K562 (cell line): Measurements from ENCODE around the gene LY6G6F. TPM values are rescaled to one million over a fixed set of nuclear protein-coding genes. Genes with fewer than 3 reads are reported as not detected.
A peak's percentile ranks its signal among the peaks of the same experiment; 100 is the strongest.

Experiments
- BDP1 ChIP-seq: IDR thresholded peaks from 3 replicates; pipeline ENCODE4 v1.6.1; 2011; ENCODE audit not compliant: insufficient read length, insufficient read depth
- CHCHD3 ChIP-seq: fragments of 250-450 bp; sonication (Bioruptor Pico); IDR thresholded peaks from 2 replicates; pipeline ENCODE4 v2.1.2; 2022; ENCODE audit warnings: mild to moderate bottlenecking
- DDX20 ChIP-seq: fragments of 450-650 bp; IDR thresholded peaks from 2 replicates; pipeline ENCODE4 v1.6.1; 2016; ENCODE audit warnings: missing genetic modification characterization, low read depth, mild to moderate bottlenecking, missing compliant biosample characterization, moderate library complexity
- DIDO1 ChIP-seq: fragments of 450-650 bp; IDR thresholded peaks from 2 replicates; pipeline ENCODE4 v1.6.1; 2016; ENCODE audit warnings: low read depth, missing biosample characterization, missing genetic modification characterization
- GABPB1 ChIP-seq: sonication (generic); formaldehyde crosslinking; IDR thresholded peaks from 2 replicates; pipeline ENCODE4 v1.8.0; 2022; ENCODE audit warnings: mild to moderate bottlenecking, missing genetic modification reagents
- HNRNPH1 ChIP-seq: fragments of 200-400 bp; formaldehyde crosslinking; optimal IDR thresholded peaks from 2 replicates; pipeline ENCODE3; 2017; ENCODE audit warnings: low read depth, mild to moderate bottlenecking, low read length, moderate library complexity
- HNRNPL ChIP-seq: fragments of 200-400 bp; formaldehyde crosslinking; IDR thresholded peaks from 2 replicates; pipeline ENCODE4 v1.6.1; 2017; ENCODE audit warnings: low read depth, mild to moderate bottlenecking, low read length
- LEF1 ChIP-seq: fragments of 450-650 bp; IDR thresholded peaks from 2 replicates; pipeline ENCODE4 v1.6.1; 2016; ENCODE audit warnings: mild to moderate bottlenecking
- NBN ChIP-seq: fragments of 450-650 bp; IDR thresholded peaks from 2 replicates; pipeline ENCODE4 v1.6.1; 2016; ENCODE audit warnings: low read depth, mild to moderate bottlenecking
- NFE2 ChIP-seq: IDR thresholded peaks from 2 replicates; pipeline ENCODE4 v1.6.1; 2014; ENCODE audit warnings: antibody characterized with exemption, low read depth
- SMAD1 ChIP-seq: fragments of 150-350 bp; IDR thresholded peaks from 2 replicates; pipeline ENCODE4 v1.6.1; 2014; ENCODE audit warnings: low read length, low read depth; ENCODE audit not compliant: partially characterized antibody
- SMAD2 ChIP-seq: fragments of 150-350 bp; IDR thresholded peaks from 2 replicates; pipeline ENCODE4 v1.6.1; 2014; ENCODE audit warnings: low read depth, mild to moderate bottlenecking, low read length
- SMARCC2 ChIP-seq: fragments of 450-650 bp; IDR thresholded peaks from 2 replicates; pipeline ENCODE4 v1.6.1; 2017; ENCODE audit warnings: antibody characterized with exemption, moderate library complexity, mild to moderate bottlenecking, low read depth
- TCF3 ChIP-seq: sonication (generic); formaldehyde crosslinking; IDR thresholded peaks from 2 replicates; pipeline ENCODE4 v1.4.0; 2020; ENCODE audit warnings: mild to moderate bottlenecking, missing genetic modification reagents
- ZBTB43 ChIP-seq: sonication (generic); formaldehyde crosslinking; IDR thresholded peaks from 2 replicates; pipeline ENCODE4 v1.8.0; 2023; ENCODE audit warnings: mild to moderate bottlenecking, missing genetic modification reagents
- ZNF655 ChIP-seq: fragments of 250-450 bp; sonication (Bioruptor Pico); IDR thresholded peaks from 2 replicates; pipeline ENCODE4 v1.5.0; 2021
- ZZZ3 ChIP-seq: fragments of 450-650 bp; IDR thresholded peaks from 2 replicates; pipeline ENCODE4 v1.6.1; 2016; ENCODE audit warnings: antibody characterized with exemption, mild to moderate bottlenecking, moderate library complexity
- polyA plus RNA-seq, 8 experiments: library from polyadenylated mRNA; depleted of rRNA in 4 of 8; stranded (reverse) in 5 of 8; unstranded in 3 of 8; fragments of >200 nt; fragmentation: Nextera tagmentation in 2 of 8; fragmentation: Illumina TruSeq in 1 of 8; extraction: Ambion mirVana in 2 of 8; extraction: Trizol in 1 of 8; gene quantifications; 2 replicates each; pipeline versions ENCODE4 v1.2.1 to v1.2.3, GENCODE V29; 2011 to 2014; ENCODE audit warnings: inconsistent platforms in 1 of 8, missing spikeins in 1 of 8
- total RNA-seq, 7 experiments: library from RNA; depleted of rRNA in 6 of 7; stranded (reverse); fragments of >200 nt in 6 of 7; fragmentation: Illumina TruSeq in 2 of 7; extraction: Trizol in 2 of 7; gene quantifications; 2 replicates each; pipeline versions ENCODE4 v1.2.1 to v1.2.3, GENCODE V29; 2011 to 2021; ENCODE audit warnings: low replicate concordance in 1 of 7
- TF ChIP-seq, protein P1 (sequence below): fragments of 450-650 bp; formaldehyde crosslinking; IDR thresholded peaks from 2 replicates; pipeline ENCODE4 v1.4.0; 2022; ENCODE audit warnings: missing genetic modification characterization
- TF ChIP-seq, protein P2 (sequence below): fragments of 250-450 bp; sonication (Bioruptor Pico); IDR thresholded peaks from 2 replicates; pipeline ENCODE4 v1.5.0; 2020; ENCODE audit warnings: mild to moderate bottlenecking, borderline replicate concordance
- TF ChIP-seq, protein P3 (sequence below): sonication (generic); IDR thresholded peaks from 2 replicates; pipeline ENCODE4 v1.6.1; 2016
- TF ChIP-seq, protein P4 (sequence below): sonication (generic); formaldehyde crosslinking; IDR thresholded peaks from 2 replicates; pipeline ENCODE4 v1.8.0; 2022; ENCODE audit warnings: mild to moderate bottlenecking, missing genetic modification reagents

The LY6G6F gene
- total and polyA plus RNA-seq, 9 of the 15 experiments (the other 6 are each of a cell fraction or from before 2014, with no cell fraction given), result 0.14 to 0.50 (median 0.28) TPM; not detected in 2

DNA sequence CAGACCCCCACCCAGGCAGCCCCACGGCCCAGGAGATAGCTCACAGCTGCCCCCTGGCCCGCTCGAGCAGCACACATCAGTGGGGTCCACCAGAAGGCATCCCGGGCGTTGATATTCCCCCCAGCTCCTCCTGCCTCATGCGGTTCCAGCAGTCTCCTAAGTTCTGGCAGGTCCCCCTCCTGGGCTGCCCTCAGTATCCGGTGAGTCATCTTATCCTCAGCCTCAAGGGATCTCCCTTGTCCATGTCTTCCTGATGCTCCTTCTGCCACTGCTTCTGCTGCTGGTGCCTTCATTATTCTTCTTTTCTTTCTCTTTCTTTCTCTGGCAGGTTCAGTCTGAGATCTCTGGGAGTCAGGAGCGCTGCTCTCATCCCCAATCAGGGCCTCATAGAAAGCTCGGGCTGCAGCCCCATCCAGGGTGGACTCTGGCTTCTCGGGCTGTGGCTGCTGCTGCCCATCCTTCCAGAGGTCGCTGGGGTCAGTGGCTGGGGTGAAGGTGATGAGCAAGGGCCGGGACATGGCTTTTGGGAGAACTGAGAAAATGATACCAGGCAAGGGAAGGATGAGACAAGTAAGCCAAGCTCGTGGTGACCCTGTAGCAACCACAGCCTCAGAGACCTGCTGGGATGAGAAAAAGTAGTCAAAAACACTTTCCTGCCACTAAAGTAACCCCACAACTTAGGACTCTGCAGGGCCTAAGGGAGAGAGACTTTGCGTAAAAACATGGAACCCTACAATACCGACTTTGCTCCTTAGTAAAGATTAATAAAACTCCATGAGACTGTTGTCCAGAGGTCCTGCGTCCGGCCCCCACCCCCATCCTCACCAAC is 42.5 kb upstream of the LY6G6F start (continued):
- TF ChIP-seq NBN, result peak; percentile 57; the same call in 1 of the 2 replicates
- TF ChIP-seq, protein P1, sequence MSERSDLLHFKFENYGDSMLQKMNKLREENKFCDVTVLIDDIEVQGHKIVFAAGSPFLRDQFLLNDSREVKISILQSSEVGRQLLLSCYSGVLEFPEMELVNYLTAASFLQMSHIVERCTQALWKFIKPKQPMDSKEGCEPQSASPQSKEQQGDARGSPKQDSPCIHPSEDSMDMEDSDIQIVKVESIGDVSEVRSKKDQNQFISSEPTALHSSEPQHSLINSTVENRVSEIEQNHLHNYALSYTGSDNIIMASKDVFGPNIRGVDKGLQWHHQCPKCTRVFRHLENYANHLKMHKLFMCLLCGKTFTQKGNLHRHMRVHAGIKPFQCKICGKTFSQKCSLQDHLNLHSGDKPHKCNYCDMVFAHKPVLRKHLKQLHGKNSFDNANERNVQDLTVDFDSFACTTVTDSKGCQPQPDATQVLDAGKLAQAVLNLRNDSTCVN (CRISPR knock-in tag), result 0 out of 2 replicates have a peak, but pooled peaks have one; percentile 10
- no peak for TF ChIP-seq SMAD2
- TF ChIP-seq GABPB1 (CRISPR knock-in tag), result peak; percentile 79
- TF ChIP-seq TCF3 (CRISPR knock-in tag), result no peak; the same call in 1 of the 2 replicates
- no peak for TF ChIP-seq ZZZ3
- 0 out of 2 replicates have a peak, but pooled peaks have one; percentile 24 for TF ChIP-seq CHCHD3 (CRISPR knock-in tag)
- TF ChIP-seq, protein P2, sequence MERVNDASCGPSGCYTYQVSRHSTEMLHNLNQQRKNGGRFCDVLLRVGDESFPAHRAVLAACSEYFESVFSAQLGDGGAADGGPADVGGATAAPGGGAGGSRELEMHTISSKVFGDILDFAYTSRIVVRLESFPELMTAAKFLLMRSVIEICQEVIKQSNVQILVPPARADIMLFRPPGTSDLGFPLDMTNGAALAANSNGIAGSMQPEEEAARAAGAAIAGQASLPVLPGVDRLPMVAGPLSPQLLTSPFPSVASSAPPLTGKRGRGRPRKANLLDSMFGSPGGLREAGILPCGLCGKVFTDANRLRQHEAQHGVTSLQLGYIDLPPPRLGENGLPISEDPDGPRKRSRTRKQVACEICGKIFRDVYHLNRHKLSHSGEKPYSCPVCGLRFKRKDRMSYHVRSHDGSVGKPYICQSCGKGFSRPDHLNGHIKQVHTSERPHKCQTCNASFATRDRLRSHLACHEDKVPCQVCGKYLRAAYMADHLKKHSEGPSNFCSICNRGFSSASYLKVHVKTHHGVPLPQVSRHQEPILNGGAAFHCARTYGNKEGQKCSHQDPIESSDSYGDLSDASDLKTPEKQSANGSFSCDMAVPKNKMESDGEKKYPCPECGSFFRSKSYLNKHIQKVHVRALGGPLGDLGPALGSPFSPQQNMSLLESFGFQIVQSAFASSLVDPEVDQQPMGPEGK (CRISPR knock-in tag), result no peak
- no peak for TF ChIP-seq ZBTB43 (CRISPR knock-in tag)
- TF ChIP-seq BDP1, result no peak
- TF ChIP-seq, protein P3, sequence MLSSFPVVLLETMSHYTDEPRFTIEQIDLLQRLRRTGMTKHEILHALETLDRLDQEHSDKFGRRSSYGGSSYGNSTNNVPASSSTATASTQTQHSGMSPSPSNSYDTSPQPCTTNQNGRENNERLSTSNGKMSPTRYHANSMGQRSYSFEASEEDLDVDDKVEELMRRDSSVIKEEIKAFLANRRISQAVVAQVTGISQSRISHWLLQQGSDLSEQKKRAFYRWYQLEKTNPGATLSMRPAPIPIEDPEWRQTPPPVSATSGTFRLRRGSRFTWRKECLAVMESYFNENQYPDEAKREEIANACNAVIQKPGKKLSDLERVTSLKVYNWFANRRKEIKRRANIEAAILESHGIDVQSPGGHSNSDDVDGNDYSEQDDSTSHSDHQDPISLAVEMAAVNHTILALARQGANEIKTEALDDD, result 0 out of 2 replicates have a peak, but pooled peaks have one; percentile 3
- no peak for TF ChIP-seq SMAD1
- TF ChIP-seq NFE2, result peak; percentile 68
- peak; percentile 63 for TF ChIP-seq SMARCC2
- peak; percentile 16; the same call in 1 of the 2 replicates for TF ChIP-seq LEF1
- no peak for TF ChIP-seq ZNF655 (CRISPR knock-in tag)
- no peak for TF ChIP-seq HNRNPL
- TF ChIP-seq, protein P4, sequence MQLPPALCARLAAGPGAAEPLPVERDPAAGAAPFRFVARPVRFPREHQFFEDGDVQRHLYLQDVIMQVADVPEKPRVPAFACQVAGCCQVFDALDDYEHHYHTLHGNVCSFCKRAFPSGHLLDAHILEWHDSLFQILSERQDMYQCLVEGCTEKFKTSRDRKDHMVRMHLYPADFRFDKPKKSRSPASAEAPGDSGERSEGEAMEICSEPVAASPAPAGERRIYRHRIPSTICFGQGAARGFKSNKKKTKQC, result no peak
- TF ChIP-seq DDX20 (tag), result no peak
- TF ChIP-seq DIDO1 (tag), result no peak
- no peak for TF ChIP-seq HNRNPH1
